Keratinocyte (primary cell): ENCODE data around the gene CDH18. TPM values are rescaled to one million over a fixed set of nuclear protein-coding genes. Genes with fewer than 3 reads are reported as not detected.

Source experiments
- DNase-seq: peaks from one replicate; pipeline ENCODE4 v3.0.0-alpha.2; 2011; ENCODE audit warnings: low read depth, missing footprints, low spot score
- FAIRE-seq: peaks from 2 replicates; lab custom pipeline; 2011; peaks lifted over from hg19 to GRCh38; lab: Jason Lieb, UNC
- H2AFZ ChIP-seq: 2 replicates; pipeline ENCODE4 v1.6.0; 2012; ENCODE audit warnings: low read length, control low read depth, inconsistent platforms; ENCODE audit not compliant: control insufficient read depth
- H3K27ac ChIP-seq: 2 replicates; pipeline ENCODE4 v1.5.1; 2011; ENCODE audit warnings: low read length; ENCODE audit not compliant: control insufficient read depth, insufficient read depth
- H3K27me3 ChIP-seq: 3 replicates; pipeline ENCODE4 v1.6.0; 2011; ENCODE audit warnings: low read length; ENCODE audit not compliant: control insufficient read depth, insufficient read depth; ENCODE audit errors: extremely low read depth
- H3K36me3 ChIP-seq, 2 experiments: 2 replicates in 1 of 2; 3 replicates in 1 of 2; pipeline ENCODE4 v1.5.1; 2011; ENCODE audit warnings: low read length in 2 of 2, mild to moderate bottlenecking in 1 of 2; ENCODE audit not compliant: control insufficient read depth in 2 of 2, insufficient read depth in 2 of 2; ENCODE audit errors: extremely low read depth in 1 of 2
- H3K4me1 ChIP-seq: 3 replicates; pipeline ENCODE4 v1.5.1; 2011; ENCODE audit warnings: low read length; ENCODE audit not compliant: control insufficient read depth, insufficient read depth; ENCODE audit errors: extremely low read depth
- H3K4me2 ChIP-seq: 3 replicates; pipeline ENCODE4 v1.6.0; 2011; ENCODE audit warnings: low read depth, low read length; ENCODE audit not compliant: control insufficient read depth, insufficient read depth; ENCODE audit errors: extremely low read depth
- H3K4me3 ChIP-seq, 3 experiments: fragments of 200-600 bp in 1 of 3; sonication (generic) in 1 of 3; 2 replicates in 2 of 3; 3 replicates in 1 of 3; pipeline ENCODE4 v1.5.1; 2011 to 2016; ENCODE audit warnings: low read length in 3 of 3, mild to moderate bottlenecking in 3 of 3, control low read depth in 2 of 3, inconsistent platforms in 1 of 3, low read depth in 1 of 3, mixed read lengths in 1 of 3, mixed run types in 1 of 3, moderate library complexity in 1 of 3; ENCODE audit not compliant: control insufficient read depth in 2 of 3, insufficient read depth in 2 of 3; ENCODE audit errors: extremely low read depth in 1 of 3
- H3K79me2 ChIP-seq: 2 replicates; pipeline ENCODE4 v1.6.0; 2012; ENCODE audit warnings: low read length; ENCODE audit not compliant: control insufficient read depth, insufficient read depth
- H3K9ac ChIP-seq: 3 replicates; pipeline ENCODE4 v1.6.0; 2011; ENCODE audit warnings: low read length; ENCODE audit not compliant: control insufficient read depth, insufficient read depth; ENCODE audit errors: extremely low read depth
- H3K9me1 ChIP-seq: 3 replicates; pipeline ENCODE4 v1.6.0; 2011; ENCODE audit warnings: low read length; ENCODE audit not compliant: control insufficient read depth, insufficient read depth; ENCODE audit errors: extremely low read depth
- H3K9me3 ChIP-seq: 2 replicates; pipeline ENCODE4 v1.5.1; 2012; ENCODE audit warnings: low read depth, low read length; ENCODE audit not compliant: control insufficient read depth
- H4K20me1 ChIP-seq: 3 replicates; pipeline ENCODE4 v1.6.0; 2011; ENCODE audit warnings: low read length; ENCODE audit not compliant: control insufficient read depth, insufficient read depth; ENCODE audit errors: extremely low read depth
- EZH2 ChIP-seq: IDR thresholded peaks from one replicate; pipeline ENCODE4 v1.6.1; 2012; ENCODE audit warnings: inconsistent platforms, mild to moderate bottlenecking, low read length, moderate library complexity
- dilution Hi-C: fragments of 300-500 bp; cut with MboI; formaldehyde crosslinking; loops from one replicate; pipeline ENCODE4 v1.7.0; 2020; ENCODE audit warnings: low sequenced_read_pairs; ENCODE audit not compliant: extremely low pct_ligation_motif_present
- polyA plus RNA-seq, 5 experiments: library from polyadenylated mRNA; depleted of rRNA in 3 of 5; stranded (reverse) in 3 of 5; stranded (forward) in 1 of 5; unstranded in 1 of 5; fragments of >200 nt; gene quantifications; 1 replicate in 1 of 5; 2 replicates in 3 of 5; 3 replicates in 1 of 5; pipeline versions ENCODE4 v1.2.1 to v1.2.3, GENCODE V29; 2011 to 2012; ENCODE audit warnings: missing spikeins in 2 of 5, low read depth in 1 of 5, low replicate concordance in 1 of 5
- TF ChIP-seq, protein P1 (sequence below), 3 experiments: IDR thresholded peaks in 1 of 3; conservative IDR thresholded peaks in 1 of 3; optimal IDR thresholded peaks in 1 of 3; 2 replicates in 2 of 3; 3 replicates in 1 of 3; pipeline versions ENCODE3 to v1.5.1; 2011; ENCODE audit warnings: low read length in 3 of 3, mild to moderate bottlenecking in 3 of 3, moderate library complexity in 2 of 3, control low read depth in 1 of 3, inconsistent platforms in 1 of 3; ENCODE audit not compliant: insufficient read depth in 2 of 3; ENCODE audit errors: extremely low read depth in 1 of 3

Gene CDH18
- polyA plus RNA-seq, 1 donor (not counting 4 experiments of a cell fraction or from before 2014, with no cell fraction given): 0.41 TPM

DNA sequence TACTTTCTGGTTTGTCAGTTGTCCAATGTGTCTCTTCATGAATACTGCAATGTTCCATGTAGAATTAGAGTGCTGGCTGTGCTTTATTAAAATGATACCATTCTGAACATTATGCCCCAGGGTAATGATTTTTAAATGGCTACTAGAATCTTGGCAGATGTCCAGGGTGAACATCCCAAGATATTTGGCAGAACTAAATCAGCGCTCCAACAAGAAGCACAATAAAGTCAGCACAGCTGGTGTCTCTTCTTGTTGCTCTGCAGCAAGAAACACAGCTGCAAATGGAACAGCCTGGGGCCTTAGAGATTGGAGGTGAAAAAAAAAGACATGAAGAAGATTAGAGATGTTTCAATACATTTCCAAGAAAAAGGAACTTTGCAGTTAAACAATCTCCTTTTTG is 248.3 kb downstream of the CDH18 start:
- DNase-seq (no peak), FAIRE-seq (no peak)
- dilution Hi-C loops: no loop called here
- H3K79me2 ChIP-seq: no peaks in the 10 kb centered on the region
- no peak overlapping the region for H2AFZ ChIP-seq
- H3K9me1 ChIP-seq: no peaks in the 10 kb centered on the region
- H3K4me2 ChIP-seq: no peak overlapping the region
- no peaks in the 10 kb centered on the region for H3K27me3 ChIP-seq
- TF ChIP-seq, protein P1, sequence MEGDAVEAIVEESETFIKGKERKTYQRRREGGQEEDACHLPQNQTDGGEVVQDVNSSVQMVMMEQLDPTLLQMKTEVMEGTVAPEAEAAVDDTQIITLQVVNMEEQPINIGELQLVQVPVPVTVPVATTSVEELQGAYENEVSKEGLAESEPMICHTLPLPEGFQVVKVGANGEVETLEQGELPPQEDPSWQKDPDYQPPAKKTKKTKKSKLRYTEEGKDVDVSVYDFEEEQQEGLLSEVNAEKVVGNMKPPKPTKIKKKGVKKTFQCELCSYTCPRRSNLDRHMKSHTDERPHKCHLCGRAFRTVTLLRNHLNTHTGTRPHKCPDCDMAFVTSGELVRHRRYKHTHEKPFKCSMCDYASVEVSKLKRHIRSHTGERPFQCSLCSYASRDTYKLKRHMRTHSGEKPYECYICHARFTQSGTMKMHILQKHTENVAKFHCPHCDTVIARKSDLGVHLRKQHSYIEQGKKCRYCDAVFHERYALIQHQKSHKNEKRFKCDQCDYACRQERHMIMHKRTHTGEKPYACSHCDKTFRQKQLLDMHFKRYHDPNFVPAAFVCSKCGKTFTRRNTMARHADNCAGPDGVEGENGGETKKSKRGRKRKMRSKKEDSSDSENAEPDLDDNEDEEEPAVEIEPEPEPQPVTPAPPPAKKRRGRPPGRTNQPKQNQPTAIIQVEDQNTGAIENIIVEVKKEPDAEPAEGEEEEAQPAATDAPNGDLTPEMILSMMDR (optimal IDR thresholded peaks at IDR 0.05 in 1 of 3, IDR thresholded peaks at IDR 0.05 in 1 of 3, conservative IDR thresholded peaks at IDR 0.05 in 1 of 3; ENCODE audit: extremely low read depth in 1 of 3, insufficient read depth in 2 of 3, low read length in 3 of 3): no peak
- no peak for TF ChIP-seq EZH2
- no peaks in the 10 kb centered on the region for H4K20me1 ChIP-seq
- H3K4me1 ChIP-seq: peaks cover 2% of the 10 kb centered on the region
- H3K9me3 ChIP-seq: no peaks in the 10 kb centered on the region
- no peak overlapping the region for H3K27ac ChIP-seq
- H3K4me3 ChIP-seq: no peak overlapping the region
- no peaks in the 10 kb centered on the region for H3K36me3 ChIP-seq
- H3K9ac ChIP-seq: no peak overlapping the region

DNA sequence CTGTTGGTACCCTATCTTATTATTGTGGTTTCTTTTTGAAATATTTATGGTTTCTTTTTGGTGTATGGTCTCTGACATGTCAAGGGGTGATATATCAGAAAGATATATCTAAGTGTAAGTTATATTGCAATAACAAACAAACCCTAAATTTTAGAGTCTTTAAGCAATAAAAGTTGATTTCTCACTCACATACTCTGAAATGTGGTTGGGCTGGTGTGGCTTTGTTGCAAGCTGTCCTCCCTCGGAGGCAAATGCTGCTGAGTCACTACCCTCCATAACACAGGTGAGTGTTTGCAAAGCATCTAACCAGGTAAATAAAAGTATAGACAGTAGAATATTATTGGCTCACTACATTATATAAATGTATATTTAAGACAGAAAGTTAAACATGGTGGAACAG is 253.2 kb downstream of the CDH18 start:
- FAIRE-seq (peak; percentile 41), DNase-seq (no peak)
- peaks cover 3% of the 10 kb centered on the region for H3K4me1 ChIP-seq
- no peak overlapping the region for H3K9ac ChIP-seq
- H3K27ac ChIP-seq: no peak overlapping the region
- no peaks in the 10 kb centered on the region for H3K9me1 ChIP-seq
- H2AFZ ChIP-seq: no peak overlapping the region
- H3K4me2 ChIP-seq: no peak overlapping the region
- TF ChIP-seq, protein P1 (optimal IDR thresholded peaks at IDR 0.05 in 1 of 3, IDR thresholded peaks at IDR 0.05 in 1 of 3, conservative IDR thresholded peaks at IDR 0.05 in 1 of 3; ENCODE audit: extremely low read depth in 1 of 3, insufficient read depth in 2 of 3, low read length in 3 of 3): no peak
- no peak for TF ChIP-seq EZH2
- no peaks in the 10 kb centered on the region for H3K36me3 ChIP-seq
- H4K20me1 ChIP-seq: no peaks in the 10 kb centered on the region
- dilution Hi-C loops: no loop called here
- no peak overlapping the region for H3K4me3 ChIP-seq
- no peaks in the 10 kb centered on the region for H3K9me3 ChIP-seq
- H3K79me2 ChIP-seq: no peaks in the 10 kb centered on the region
- no peaks in the 10 kb centered on the region for H3K27me3 ChIP-seq
